Testis (tissue), 2 donors: ENCODE results near the gene ADGRE2.

Experiments
- CTCF ChIP-seq, 3 experiments: fragments of 450-650 bp in 2 of 3; fragments of 200-600 bp in 1 of 3; sonication (generic) in 1 of 3; IDR thresholded peaks; one replicate each; pipeline ENCODE4 v1.5.1; 2016 to 2019; ENCODE audit warnings: antibody characterized with exemption in 3 of 3, mild to moderate bottlenecking in 2 of 3, moderate library complexity in 1 of 3
- POLR2A ChIP-seq: fragments of 450-650 bp; IDR thresholded peaks from one replicate; pipeline ENCODE4 v1.6.1; 2017; ENCODE audit warnings: antibody characterized with exemption, mild to moderate bottlenecking, moderate library complexity

- no peak for TF ChIP-seq CTCF (IDR thresholded peaks at IDR 0.05)
- no peak for TF ChIP-seq POLR2A
Observed at GRCh38 chr19:14817052-14817451, 38.7 kb upstream of the ADGRE2 start.
